ENCODE results near the gene AHCYL2.
"Not testable (repeated sequence)": the region's sequence is repeated elsewhere in the genome, so short reads cannot be mapped to it uniquely, and the experiment has no call there.

Gene AHCYL2

GRCh38 chr7:129387537-129387936 is 162.7 kb downstream of the AHCYL2 start:
- no peak for DNase-seq

- no peak for DNase-seq
Observed at GRCh38 chr7:129388333-129389098, 163.7 kb downstream of the AHCYL2 start.

GRCh38 chr7:129389829-129390228 is 165.0 kb downstream of the AHCYL2 start:
- DNase-seq, result no peak

DNA sequence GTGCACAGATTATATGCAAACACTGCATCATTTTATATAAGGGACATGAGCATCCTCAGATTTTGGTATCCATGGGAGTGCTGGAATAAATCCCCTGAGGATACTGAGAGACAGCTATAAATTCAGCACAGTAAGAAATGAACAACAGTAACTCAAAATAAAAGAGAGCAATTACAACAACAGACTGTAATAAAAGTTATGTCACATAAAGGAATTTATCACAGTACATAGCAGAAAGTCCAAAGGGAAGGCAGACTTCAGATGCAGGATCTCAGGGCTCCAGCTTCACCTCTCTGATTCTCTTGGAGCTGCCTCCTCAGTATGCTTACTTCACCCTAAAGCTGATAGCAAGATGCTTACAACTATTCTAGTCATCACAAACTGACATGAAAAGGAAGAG is 165.5 kb downstream of the AHCYL2 start:
- DNase-seq, result no peak

- no peak for DNase-seq
Observed at GRCh38 chr7:129391546-129392171, 166.8 kb downstream of the AHCYL2 start.

GRCh38 chr7:129393255-129393654 is 168.4 kb downstream of the AHCYL2 start:
- DNase-seq, result no peak

GRCh38 chr7:129394101-129394500 is 169.3 kb downstream of the AHCYL2 start:
- DNase-seq, result no peak

- DNase-seq, result no peak
Observed at GRCh38 chr7:129394982-129395914, 170.4 kb downstream of the AHCYL2 start.

DNA sequence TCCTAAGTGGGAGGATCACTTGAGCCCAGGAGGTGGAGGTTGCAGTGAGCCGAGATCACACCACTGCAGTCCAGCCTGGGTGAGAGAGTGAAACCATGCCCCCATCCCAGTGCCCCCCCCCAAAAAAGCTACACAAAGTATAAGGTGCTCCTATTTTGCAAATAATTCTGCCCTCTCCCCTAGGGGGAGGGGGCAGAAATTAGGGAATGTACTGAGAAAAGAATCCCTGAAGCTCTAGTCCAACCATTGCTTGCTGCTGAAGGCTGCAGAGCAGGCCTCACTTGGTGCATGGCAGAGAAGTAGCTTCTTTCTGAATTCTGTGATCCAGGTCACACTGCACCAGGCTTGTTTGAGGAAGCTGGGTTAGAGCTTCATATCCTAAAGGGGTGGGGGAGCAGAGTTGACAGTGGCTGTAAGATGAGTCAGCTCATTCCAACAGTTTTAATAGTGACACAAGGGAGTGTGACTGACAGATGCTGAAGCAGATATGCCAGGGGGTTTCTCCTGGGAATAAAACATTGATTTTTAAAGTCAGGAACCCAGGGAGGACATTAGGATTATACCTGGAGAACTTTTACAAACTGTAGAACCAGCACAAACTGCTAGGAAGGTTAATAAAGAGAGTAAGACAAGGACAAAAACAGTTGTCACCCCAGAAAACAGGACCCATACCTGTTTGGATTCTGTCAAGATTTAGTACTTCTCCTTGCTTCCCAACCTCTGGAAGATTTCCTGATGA is 176.6 kb downstream of the AHCYL2 start:
- no peak for DNase-seq

DNA sequence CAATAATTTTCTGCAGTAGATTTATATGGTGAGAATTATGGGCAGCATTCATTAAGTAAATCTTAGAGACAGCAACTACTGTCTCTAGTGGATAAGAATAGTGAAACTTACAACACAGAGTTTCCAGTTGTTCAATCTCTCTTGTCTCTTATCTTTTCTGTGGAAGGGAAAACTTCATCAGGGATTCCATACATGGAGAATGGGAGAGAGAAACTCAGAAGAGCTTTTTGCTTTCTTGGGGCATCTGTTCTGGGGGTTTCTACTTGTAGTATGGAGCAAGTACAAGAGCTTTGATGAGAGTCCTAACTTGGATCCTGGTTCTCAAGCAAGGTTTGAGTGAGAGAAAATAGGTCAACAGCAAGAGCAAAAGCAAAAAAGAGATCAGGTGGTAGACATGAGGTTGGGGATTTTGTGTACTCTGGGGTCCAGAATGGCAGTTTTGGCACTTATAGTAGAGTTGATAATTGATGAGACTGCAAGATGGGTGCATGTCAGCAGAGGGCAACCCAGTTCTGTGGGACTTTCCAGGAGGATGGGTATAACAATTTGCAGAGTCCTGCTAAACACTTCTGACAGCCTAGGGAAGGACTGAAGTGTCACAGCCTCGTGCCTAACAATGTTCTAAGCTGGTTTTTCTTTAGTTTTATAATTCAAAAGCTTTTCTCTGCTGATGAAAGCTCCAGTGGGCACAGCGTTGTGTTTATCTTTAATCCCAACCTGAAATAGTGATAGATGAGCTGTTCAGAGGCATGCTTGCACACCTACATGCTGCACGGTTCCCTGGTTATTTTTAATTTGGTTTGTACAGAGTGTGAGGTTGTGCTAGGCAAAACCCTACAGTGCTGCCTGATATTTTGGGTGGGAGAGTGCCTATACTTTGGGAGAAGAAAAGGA is 177.4 kb downstream of the AHCYL2 start:
- DNase-seq, result no peak

GRCh38 chr7:129405527-129405926 is 180.7 kb downstream of the AHCYL2 start:
- DNase-seq, result no peak

DNA sequence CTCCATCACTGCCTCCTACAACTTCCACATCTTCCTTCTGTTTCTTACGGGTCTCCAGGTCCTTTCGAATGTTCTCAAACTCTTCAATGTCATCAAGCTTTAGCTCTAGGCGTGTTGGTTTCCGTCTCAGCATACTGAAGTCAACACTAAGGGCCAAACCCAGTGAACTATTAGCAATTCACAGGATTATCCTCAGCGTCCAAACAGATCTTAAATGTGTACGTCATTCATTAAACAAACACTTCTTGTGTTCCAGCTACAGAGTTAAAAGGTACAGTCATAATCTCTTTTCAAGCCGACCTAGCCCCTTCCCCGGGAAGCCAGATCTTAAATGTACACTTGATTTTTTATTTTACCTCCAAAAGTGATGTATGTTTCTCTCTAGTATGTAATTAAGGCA is 185.4 kb downstream of the AHCYL2 start:
- not testable (repeated sequence) for DNase-seq

DNA sequence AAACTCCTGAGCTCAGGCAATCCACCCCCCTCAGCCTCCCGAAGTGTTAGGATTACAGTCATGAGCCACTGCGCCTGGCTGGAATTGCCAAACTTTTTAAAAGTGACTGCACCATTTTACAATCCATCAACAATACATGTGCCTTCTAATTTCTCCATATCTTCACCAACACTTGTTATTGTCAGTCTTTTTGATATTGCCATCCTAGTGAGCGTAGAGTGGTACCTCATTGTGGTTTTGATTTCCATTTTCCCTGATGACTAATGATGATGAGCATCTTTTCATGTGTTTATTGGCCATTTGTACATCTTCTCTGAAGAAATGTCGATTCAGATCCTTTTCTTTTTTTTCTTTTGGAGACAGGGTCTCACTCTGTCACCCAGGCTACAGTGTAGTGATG is 187.7 kb downstream of the AHCYL2 start:
- no peak for DNase-seq

DNA sequence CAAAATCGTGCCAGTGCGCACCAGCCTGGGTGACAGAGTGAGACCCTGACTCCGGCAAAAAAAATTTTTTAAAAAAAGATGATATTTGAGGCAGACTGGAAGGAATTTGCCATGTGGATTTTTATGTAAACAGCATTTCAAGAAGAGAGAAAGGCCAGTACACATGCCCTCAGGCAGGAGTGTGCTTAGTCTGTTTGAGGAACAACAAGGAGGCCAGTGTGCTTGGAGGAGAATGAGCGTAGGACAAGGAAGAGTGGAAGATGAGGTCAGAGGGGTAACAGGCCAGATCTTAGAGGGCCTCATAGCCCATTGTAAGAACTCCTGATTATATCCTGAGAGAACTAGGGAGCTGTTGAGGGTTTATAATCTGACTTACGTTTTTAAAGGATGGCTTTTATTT is 192.2 kb downstream of the AHCYL2 start:
- no peak for DNase-seq

DNA sequence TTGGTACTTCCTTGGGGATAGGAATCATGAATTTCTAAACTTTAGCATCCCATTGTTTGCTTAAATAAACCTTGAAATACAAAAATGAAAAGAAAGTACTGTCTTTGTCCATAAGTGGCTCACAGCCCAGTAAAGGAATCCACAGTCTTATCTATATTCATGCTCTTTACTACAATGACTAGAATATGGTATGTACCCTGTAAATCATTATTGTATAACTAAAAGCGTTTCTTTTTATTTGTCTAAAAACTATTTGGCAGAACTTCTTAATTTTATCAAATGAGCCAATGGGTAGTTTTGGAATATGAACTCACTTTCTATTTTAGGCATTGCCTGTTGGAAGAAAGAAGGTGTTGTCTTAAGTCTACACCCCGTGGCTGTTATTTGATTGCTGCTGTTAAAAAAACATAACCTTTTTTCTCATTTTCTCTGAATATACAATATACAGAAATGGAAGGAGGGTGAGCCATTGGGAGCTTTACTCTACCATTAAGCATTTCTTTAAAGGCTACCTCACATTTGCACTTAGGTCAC is 197.0 kb downstream of the AHCYL2 start:
- DNase-seq, result no peak

- no peak for DNase-seq
Observed at GRCh38 chr7:129422727-129423126, 197.9 kb downstream of the AHCYL2 start.

DNA sequence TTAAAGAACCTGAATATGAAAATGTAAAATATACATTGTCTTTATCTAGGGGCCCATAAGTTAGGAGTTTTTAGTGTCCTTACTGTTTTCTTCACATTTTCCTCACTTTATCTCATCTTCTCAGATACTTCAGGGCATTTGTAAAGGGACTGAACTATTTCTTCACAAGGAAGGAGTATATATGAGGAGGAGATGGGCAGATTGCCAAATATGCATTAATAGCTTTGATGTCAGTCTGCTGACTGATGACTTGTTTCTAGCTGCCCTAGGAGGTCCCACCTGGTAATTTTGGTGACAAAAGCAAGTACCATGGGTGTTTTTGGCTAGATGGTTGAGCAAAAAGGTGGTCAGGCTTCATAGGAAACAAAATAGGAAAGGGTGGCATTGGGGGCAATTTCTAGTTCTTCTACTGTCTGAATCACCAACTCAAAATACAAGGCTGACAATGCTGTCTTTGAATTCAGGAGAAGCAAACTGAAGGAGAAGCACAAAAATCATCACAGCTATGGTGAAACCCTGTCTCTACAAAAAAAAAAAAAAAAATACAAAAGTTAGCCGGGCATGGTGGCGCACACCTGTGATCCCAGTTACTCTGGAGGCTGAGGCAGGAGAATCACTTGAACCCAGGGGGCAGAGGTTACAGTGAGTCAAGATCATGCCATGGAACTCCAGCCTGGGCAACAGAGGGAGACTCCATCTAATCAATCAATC is 199.0 kb downstream of the AHCYL2 start:
- no peak for DNase-seq

- DNase-seq, result no peak
Observed at GRCh38 chr7:129426482-129426881, 201.7 kb downstream of the AHCYL2 start.

GRCh38 chr7:129427526-129428045 is 202.8 kb downstream of the AHCYL2 start:
- DNase-seq, result no peak

DNA sequence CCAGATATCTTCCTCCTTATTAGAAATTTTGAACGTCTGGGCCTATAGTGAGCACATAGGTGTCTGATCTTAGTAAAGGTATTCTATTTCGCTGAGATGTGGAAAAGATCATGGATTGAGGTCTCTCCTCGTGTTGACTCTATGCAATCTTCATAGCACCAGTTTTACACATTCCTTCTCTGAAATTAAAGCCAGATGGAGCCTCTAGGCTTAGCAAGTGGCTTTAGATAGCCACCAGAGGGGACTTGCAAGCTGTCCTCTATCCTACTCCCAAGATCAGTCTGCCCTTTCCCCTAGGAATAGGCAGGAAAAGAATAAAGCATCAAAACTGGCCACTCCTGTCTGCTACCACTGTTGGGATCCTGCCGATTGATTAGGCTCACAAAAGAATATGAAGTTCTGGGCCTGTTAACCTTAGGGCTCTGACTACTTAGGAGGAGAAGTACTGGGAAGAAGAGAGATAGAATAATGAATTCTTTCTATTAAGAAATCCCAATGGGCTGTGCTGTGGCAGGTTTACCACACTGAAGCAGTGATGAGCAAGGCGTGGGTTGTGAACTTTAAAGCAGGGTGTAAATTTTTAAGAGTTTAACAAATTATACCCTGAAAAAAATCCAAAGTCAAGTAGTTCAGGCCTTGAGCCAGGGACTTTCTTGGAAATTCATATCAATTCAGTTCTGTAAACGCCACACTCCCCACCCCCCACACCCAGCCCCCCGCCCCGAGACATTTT is 207.2 kb downstream of the AHCYL2 start:
- no peak for DNase-seq
